HG03175 (cell line): ENCODE results near the gene PAAF1.
"Not testable (repeated sequence)": the region's sequence is repeated elsewhere in the genome, so short reads cannot be mapped to it uniquely, and the experiment has no call there.

Source experiments
- ATAC-seq: cut with Tn5 transposase; IDR thresholded peaks from one replicate; pipeline ENCODE4 v1.9.1; 2021; ENCODE audit warnings: mild to moderate bottlenecking, moderate library complexity; ENCODE audit not compliant: unreplicated experiment

The PAAF1 gene

GRCh38 chr11:73880449-73880848 lies 3.6 kb downstream of the PAAF1 start:
- ATAC-seq: not testable (repeated sequence)

- ATAC-seq: no peak
Observed at GRCh38 chr11:73883856-73884255, 7.1 kb downstream of the PAAF1 start.

GRCh38 chr11:73888244-73888643 lies 11.4 kb downstream of the PAAF1 start:
- ATAC-seq: no peak

GRCh38 chr11:73889019-73889418 lies 12.2 kb downstream of the PAAF1 start:
- ATAC-seq: no peak

- ATAC-seq: no peak
Observed at GRCh38 chr11:73889536-73889935, 12.7 kb downstream of the PAAF1 start.

- no peak for ATAC-seq
Observed at GRCh38 chr11:73893041-73893440, 16.2 kb downstream of the PAAF1 start.

GRCh38 chr11:73894725-73895335 lies 18.0 kb downstream of the PAAF1 start:
- ATAC-seq: no peak

GRCh38 chr11:73902303-73902702 lies 25.5 kb downstream of the PAAF1 start:
- ATAC-seq: no peak

GRCh38 chr11:73907191-73907590 lies 30.4 kb downstream of the PAAF1 start:
- ATAC-seq: no peak

- no peak for ATAC-seq
Observed at GRCh38 chr11:73912026-73912425, 35.2 kb downstream of the PAAF1 start.

- ATAC-seq: no peak
Observed at GRCh38 chr11:73913472-73913871, 36.7 kb downstream of the PAAF1 start.

GRCh38 chr11:73914284-73914683 lies 37.5 kb downstream of the PAAF1 start:
- ATAC-seq: no peak

GRCh38 chr11:73916435-73916834 lies 39.6 kb downstream of the PAAF1 start:
- no peak for ATAC-seq

GRCh38 chr11:73921180-73921579 lies 44.4 kb downstream of the PAAF1 start:
- no peak for ATAC-seq

- no peak for ATAC-seq
Observed at GRCh38 chr11:73929388-73929787, 52.6 kb downstream of the PAAF1 start.

GRCh38 chr11:73931039-73931645 lies 54.3 kb downstream of the PAAF1 start:
- ATAC-seq: no peak

GRCh38 chr11:73931951-73932350 lies 55.2 kb downstream of the PAAF1 start:
- no peak for ATAC-seq

- ATAC-seq: no peak
Observed at GRCh38 chr11:73932781-73933180, 56.0 kb downstream of the PAAF1 start.

- not testable (repeated sequence) for ATAC-seq
Observed at GRCh38 chr11:73936047-73936446, 59.2 kb downstream of the PAAF1 start.

GRCh38 chr11:73939096-73939495 lies 62.3 kb downstream of the PAAF1 start:
- ATAC-seq: no peak

- ATAC-seq: no peak
Observed at GRCh38 chr11:73940801-73941570, 64.2 kb downstream of the PAAF1 start.

GRCh38 chr11:73942010-73942409 lies 65.2 kb downstream of the PAAF1 start:
- ATAC-seq: no peak
